GM12878 (cell line): ENCODE measurements around the gene GNAL. TPM values are rescaled to one million over a fixed set of nuclear protein-coding genes. Genes with fewer than 3 reads are reported as not detected.
A peak's percentile ranks its signal among the peaks of the same experiment; 100 is the strongest.

Experiments used
- CBFB ChIP-seq: IDR thresholded peaks from 2 replicates; pipeline ENCODE4 v1.6.1; 2016; ENCODE audit warnings: antibody characterized with exemption, low read depth
- FOXK2 ChIP-seq: fragments of 450-650 bp; IDR thresholded peaks from 2 replicates; pipeline ENCODE4 v1.6.1; 2017; ENCODE audit warnings: mild to moderate bottlenecking, moderate library complexity
- GABPA ChIP-seq: IDR thresholded peaks from 2 replicates; pipeline ENCODE4 v1.6.1; 2014; ENCODE audit warnings: antibody characterized with exemption, low read depth, mild to moderate bottlenecking, inconsistent platforms
- HCFC1 ChIP-seq: fragments of 150-350 bp; IDR thresholded peaks from 2 replicates; pipeline ENCODE4 v1.6.1; 2014; ENCODE audit warnings: low read length
- HDGF ChIP-seq: fragments of 450-650 bp; IDR thresholded peaks from 2 replicates; pipeline ENCODE4 v1.6.1; 2016; ENCODE audit warnings: antibody characterized with exemption
- JUNB ChIP-seq: IDR thresholded peaks from 2 replicates; pipeline ENCODE4 v1.6.1; 2016; ENCODE audit warnings: antibody characterized with exemption, mild to moderate bottlenecking
- MXI1 ChIP-seq: fragments of 150-350 bp; IDR thresholded peaks from 2 replicates; pipeline ENCODE4 v1.6.1; 2011; ENCODE audit warnings: low read depth, mild to moderate bottlenecking, inconsistent platforms, low read length, improper control_type of control experiment
- MYB ChIP-seq: fragments of 150-350 bp; IDR thresholded peaks from 2 replicates; pipeline ENCODE4 v1.6.1; 2014; ENCODE audit warnings: mild to moderate bottlenecking, low read depth, low read length, borderline replicate concordance
- NRF1 ChIP-seq: conservative IDR thresholded peaks from 2 replicates; pipeline ENCODE4 v1.6.1; 2011; ENCODE audit warnings: mild to moderate bottlenecking, low read depth, low read length, improper control_type of control experiment
- RB1 ChIP-seq: fragments of 450-650 bp; formaldehyde crosslinking; IDR thresholded peaks from 2 replicates; pipeline ENCODE4 v1.6.1; 2017; ENCODE audit warnings: mild to moderate bottlenecking, borderline replicate concordance
- RCOR1 ChIP-seq: conservative IDR thresholded peaks from 2 replicates; pipeline ENCODE4 v1.6.1; 2012; ENCODE audit warnings: low read depth, low read length, improper control_type of control experiment
- RFX5 ChIP-seq: IDR thresholded peaks from 2 replicates; pipeline ENCODE4 v1.6.1; 2011; ENCODE audit warnings: low read depth, low read length, improper control_type of control experiment
- SUPT20H ChIP-seq: IDR thresholded peaks from 2 replicates; pipeline ENCODE4 v1.6.1; 2011; ENCODE audit warnings: low read depth, mild to moderate bottlenecking, low read length, moderate library complexity, borderline replicate concordance; ENCODE audit not compliant: control insufficient read depth
- YY1 ChIP-seq: IDR thresholded peaks from 2 replicates; pipeline ENCODE4 v1.6.1; 2011; ENCODE audit warnings: low read depth, mild to moderate bottlenecking, low read length
- ZBED1 ChIP-seq: IDR thresholded peaks from 2 replicates; pipeline ENCODE4 v1.6.1; 2016; ENCODE audit warnings: borderline replicate concordance
- ZNF384 ChIP-seq: IDR thresholded peaks from 2 replicates; pipeline ENCODE4 v1.6.1; 2012; ENCODE audit warnings: low read depth, mild to moderate bottlenecking, low read length, improper control_type of control experiment, borderline replicate concordance
- ZZZ3 ChIP-seq: IDR thresholded peaks from 2 replicates; pipeline ENCODE4 v1.6.1; 2011; ENCODE audit warnings: low read depth; ENCODE audit not compliant: control insufficient read depth, insufficient read length
- polyA plus RNA-seq, 11 experiments: library from polyadenylated mRNA; depleted of rRNA in 4 of 11; unstranded in 6 of 11; stranded (reverse) in 5 of 11; fragments of >200 nt; fragmentation: Nextera tagmentation in 4 of 11; fragmentation: Illumina TruSeq in 1 of 11; extraction: Ambion mirVana in 4 of 11; extraction: Trizol in 1 of 11; gene quantifications; 1 replicate in 1 of 11; 2 replicates in 10 of 11; pipeline versions ENCODE4 v1.2.1 to v1.2.3, GENCODE V29; 2011 to 2016; ENCODE audit warnings: inconsistent platforms in 2 of 11, missing spikeins in 2 of 11, low read depth in 1 of 11
- total RNA-seq, 4 experiments: library from RNA; depleted of rRNA in 3 of 4; stranded (reverse); fragments of >200 nt in 3 of 4; fragmentation: Illumina TruSeq in 1 of 4; extraction: Trizol in 1 of 4; gene quantifications; 2 replicates each; pipeline versions ENCODE4 v1.2.1 to v1.2.3, GENCODE V29; 2013 to 2021
- TF ChIP-seq, protein P1 (sequence below): fragments of 150-350 bp; IDR thresholded peaks from 2 replicates; pipeline ENCODE4 v1.6.1; 2014; ENCODE audit warnings: mild to moderate bottlenecking, low read depth, low read length
- TF ChIP-seq, protein P2 (sequence below): IDR thresholded peaks from 2 replicates; pipeline ENCODE4 v1.6.1; 2011; ENCODE audit warnings: low read depth, mild to moderate bottlenecking, low read length, moderate library complexity, borderline replicate concordance; ENCODE audit errors: extremely low read depth
- TF ChIP-seq, protein P3 (sequence below): fragments of 450-650 bp; IDR thresholded peaks from 2 replicates; pipeline ENCODE4 v1.6.1; 2017; ENCODE audit warnings: mild to moderate bottlenecking, moderate library complexity

The GNAL gene
- total and polyA plus RNA-seq, 10 of the 15 experiments (the other 5 are each of a cell fraction or from before 2014, with no cell fraction given): 0.02 to 0.39 (median 0.05) TPM; not detected in 5

DNA sequence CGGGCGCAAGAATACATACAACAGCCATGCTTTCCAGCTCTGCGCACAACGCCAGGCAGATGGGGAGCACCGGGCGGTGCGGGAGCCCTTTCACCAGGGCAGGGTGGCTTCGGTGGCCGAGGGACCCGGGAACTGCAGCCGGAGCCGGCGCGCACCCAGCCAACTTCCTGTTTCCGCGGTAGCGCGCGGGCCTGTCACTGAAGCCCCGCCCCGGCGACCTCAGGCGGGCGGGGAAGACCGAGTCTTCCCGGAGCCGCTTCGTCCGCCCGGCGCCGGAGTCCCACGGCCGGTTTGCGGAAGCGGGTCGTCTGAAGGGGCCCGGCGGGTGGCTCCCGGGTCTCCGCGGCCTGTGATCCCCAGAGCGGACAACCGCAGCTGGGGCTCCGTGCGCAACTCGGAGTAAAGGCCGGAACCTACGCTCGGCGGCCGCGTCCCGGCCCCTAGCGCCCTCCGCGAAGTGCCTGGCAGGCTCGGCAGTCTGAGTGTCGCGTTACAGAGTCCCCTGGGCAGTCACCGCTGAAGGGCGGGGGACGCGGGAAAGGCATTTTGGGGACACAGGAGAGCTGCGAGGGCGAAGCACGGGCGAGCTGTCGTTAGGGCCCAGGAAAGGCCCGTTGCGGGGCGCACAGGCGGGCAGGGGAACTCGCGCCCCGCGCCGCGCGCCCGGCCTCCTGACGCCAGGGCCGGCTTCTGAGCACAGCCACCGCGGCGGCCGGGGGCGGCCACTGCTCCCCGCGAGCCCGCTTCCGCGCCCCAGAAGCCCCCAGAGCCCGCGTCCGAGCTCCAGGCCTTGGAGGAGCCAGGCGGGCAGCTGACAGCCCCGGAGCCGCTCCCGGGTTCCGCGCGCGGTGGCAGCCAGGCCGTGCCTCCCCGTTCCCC lies 219.4 kb downstream of the GNAL start, which contains the start of gene MPPE1 (continued):
- TF ChIP-seq, protein P1, sequence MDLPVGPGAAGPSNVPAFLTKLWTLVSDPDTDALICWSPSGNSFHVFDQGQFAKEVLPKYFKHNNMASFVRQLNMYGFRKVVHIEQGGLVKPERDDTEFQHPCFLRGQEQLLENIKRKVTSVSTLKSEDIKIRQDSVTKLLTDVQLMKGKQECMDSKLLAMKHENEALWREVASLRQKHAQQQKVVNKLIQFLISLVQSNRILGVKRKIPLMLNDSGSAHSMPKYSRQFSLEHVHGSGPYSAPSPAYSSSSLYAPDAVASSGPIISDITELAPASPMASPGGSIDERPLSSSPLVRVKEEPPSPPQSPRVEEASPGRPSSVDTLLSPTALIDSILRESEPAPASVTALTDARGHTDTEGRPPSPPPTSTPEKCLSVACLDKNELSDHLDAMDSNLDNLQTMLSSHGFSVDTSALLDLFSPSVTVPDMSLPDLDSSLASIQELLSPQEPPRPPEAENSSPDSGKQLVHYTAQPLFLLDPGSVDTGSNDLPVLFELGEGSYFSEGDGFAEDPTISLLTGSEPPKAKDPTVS: no peak
- TF ChIP-seq JUNB: no peak
- TF ChIP-seq HDGF: 0 out of 2 replicates have a peak, but pooled peaks have one; percentile 65
- no peak for TF ChIP-seq MYB
- TF ChIP-seq ZZZ3: no peak
- peak; percentile 53; the same call in 1 of the 2 replicates for TF ChIP-seq YY1
- no peak for TF ChIP-seq HCFC1
- TF ChIP-seq MXI1: no peak
- TF ChIP-seq, protein P2, sequence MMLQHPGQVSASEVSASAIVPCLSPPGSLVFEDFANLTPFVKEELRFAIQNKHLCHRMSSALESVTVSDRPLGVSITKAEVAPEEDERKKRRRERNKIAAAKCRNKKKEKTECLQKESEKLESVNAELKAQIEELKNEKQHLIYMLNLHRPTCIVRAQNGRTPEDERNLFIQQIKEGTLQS: no peak
- TF ChIP-seq GABPA: peak; percentile 73
- TF ChIP-seq SUPT20H: no peak
- TF ChIP-seq RB1: 0 out of 2 replicates have a peak, but pooled peaks have one; percentile 51
- TF ChIP-seq CBFB: no peak
- no peak for TF ChIP-seq NRF1
- TF ChIP-seq FOXK2: no peak; the same call in 1 of the 2 replicates
- TF ChIP-seq, protein P3, sequence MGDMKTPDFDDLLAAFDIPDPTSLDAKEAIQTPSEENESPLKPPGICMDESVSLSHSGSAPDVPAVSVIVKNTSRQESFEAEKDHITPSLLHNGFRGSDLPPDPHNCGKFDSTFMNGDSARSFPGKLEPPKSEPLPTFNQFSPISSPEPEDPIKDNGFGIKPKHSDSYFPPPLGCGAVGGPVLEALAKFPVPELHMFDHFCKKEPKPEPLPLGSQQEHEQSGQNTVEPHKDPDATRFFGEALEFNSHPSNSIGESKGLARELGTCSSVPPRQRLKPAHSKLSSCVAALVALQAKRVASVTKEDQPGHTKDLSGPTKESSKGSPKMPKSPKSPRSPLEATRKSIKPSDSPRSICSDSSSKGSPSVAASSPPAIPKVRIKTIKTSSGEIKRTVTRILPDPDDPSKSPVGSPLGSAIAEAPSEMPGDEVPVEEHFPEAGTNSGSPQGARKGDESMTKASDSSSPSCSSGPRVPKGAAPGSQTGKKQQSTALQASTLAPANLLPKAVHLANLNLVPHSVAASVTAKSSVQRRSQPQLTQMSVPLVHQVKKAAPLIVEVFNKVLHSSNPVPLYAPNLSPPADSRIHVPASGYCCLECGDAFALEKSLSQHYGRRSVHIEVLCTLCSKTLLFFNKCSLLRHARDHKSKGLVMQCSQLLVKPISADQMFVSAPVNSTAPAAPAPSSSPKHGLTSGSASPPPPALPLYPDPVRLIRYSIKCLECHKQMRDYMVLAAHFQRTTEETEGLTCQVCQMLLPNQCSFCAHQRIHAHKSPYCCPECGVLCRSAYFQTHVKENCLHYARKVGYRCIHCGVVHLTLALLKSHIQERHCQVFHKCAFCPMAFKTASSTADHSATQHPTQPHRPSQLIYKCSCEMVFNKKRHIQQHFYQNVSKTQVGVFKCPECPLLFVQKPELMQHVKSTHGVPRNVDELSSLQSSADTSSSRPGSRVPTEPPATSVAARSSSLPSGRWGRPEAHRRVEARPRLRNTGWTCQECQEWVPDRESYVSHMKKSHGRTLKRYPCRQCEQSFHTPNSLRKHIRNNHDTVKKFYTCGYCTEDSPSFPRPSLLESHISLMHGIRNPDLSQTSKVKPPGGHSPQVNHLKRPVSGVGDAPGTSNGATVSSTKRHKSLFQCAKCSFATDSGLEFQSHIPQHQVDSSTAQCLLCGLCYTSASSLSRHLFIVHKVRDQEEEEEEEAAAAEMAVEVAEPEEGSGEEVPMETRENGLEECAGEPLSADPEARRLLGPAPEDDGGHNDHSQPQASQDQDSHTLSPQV: no peak
- TF ChIP-seq RFX5: no peak
- no peak for TF ChIP-seq ZNF384
- no peak for TF ChIP-seq ZBED1
- TF ChIP-seq RCOR1: no peak
